ENCODE results near the gene ING3.

The ING3 gene

DNA sequence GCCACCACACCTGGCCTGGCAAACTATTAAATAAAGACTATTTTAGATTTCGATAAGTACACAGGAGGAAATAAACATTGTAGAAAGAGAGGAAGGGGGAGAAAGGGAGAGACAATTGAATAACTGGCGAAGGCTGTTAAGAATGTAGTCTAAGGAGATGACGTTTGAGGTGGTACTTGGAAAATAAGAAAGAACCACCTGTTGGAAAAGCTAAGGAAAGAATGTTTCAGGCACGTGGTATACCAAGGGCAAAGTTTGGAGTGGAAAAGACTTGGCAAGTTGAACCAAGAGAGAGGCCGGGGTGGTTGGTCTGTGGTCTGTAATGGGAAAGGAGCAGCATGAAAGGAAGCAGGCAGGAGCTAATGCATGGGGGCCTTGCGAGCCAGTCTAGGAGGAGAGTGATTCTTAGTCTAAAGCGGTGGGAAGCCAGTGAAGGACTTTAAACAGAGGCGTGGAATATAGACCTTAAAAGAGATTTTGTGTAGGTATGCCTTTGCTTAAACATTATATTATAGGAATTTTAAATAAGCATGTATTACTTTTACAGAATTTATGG is 9.4 kb downstream of the ING3 start:
- in situ Hi-C loops (cut with HindIII; ENCODE audit: low sequenced_read_pairs) = no loop called here
- no peak for DNase-seq (ENCODE audit: low read depth, low spot score)
- TF ChIP-seq, protein P1, sequence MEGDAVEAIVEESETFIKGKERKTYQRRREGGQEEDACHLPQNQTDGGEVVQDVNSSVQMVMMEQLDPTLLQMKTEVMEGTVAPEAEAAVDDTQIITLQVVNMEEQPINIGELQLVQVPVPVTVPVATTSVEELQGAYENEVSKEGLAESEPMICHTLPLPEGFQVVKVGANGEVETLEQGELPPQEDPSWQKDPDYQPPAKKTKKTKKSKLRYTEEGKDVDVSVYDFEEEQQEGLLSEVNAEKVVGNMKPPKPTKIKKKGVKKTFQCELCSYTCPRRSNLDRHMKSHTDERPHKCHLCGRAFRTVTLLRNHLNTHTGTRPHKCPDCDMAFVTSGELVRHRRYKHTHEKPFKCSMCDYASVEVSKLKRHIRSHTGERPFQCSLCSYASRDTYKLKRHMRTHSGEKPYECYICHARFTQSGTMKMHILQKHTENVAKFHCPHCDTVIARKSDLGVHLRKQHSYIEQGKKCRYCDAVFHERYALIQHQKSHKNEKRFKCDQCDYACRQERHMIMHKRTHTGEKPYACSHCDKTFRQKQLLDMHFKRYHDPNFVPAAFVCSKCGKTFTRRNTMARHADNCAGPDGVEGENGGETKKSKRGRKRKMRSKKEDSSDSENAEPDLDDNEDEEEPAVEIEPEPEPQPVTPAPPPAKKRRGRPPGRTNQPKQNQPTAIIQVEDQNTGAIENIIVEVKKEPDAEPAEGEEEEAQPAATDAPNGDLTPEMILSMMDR (IDR thresholded peaks at IDR 0.05; ENCODE audit: low read depth, low read length) = no peak
- H3K4me3 ChIP-seq (ENCODE audit: low read depth, low read length) = no peak overlapping the region

DNA sequence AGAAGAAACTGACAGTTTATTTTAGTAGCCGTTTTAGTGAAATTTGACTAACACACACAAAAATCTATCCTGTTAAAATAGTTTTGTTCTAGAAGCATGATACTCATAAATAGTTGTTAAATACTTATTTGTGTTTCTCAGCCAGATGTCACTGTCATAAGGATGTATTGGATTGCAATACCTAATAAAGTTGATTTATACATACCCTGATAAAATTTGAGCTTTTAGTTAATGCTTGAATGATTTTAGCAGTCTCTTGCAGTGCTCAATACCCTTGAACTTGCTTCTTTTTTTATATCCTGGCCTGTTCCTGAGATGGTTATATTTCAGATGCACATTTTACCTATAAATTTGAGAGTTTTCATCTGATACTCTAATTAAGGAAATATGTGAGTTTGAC is 10.1 kb downstream of the ING3 start:
- H3K4me3 ChIP-seq (ENCODE audit: low read depth, low read length) = no peak overlapping the region
- DNase-seq (ENCODE audit: low read depth, low spot score) = no peak
- in situ Hi-C loops (cut with HindIII; ENCODE audit: low sequenced_read_pairs) = no loop called here
- TF ChIP-seq, protein P1 (IDR thresholded peaks at IDR 0.05; ENCODE audit: low read depth, low read length) = no peak

DNA sequence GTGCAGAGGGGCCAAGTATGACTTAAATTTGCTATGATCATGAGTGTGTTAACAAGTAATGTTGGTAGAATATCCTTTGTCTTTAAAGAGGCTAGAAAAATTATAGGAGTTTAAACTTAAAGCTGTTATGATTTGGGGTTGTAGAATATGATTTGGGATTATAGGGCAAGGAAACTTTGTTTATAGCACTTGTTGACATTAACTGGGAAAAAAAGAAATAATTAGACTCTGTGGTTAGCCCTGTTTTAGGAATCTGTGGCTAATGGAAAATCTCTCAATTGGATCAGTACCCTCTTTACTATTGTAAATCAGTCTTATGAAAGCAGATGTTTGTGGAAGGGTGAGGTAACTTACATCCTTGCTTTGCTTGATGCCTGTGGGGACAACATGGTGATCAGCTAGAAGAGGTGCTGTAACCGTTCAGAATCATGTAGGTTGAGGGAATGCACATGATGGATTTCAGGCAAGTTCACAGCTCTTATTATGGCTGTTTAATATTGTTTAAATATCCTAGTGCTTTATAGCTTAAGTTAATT is 11.1 kb downstream of the ING3 start:
- TF ChIP-seq, protein P1 (IDR thresholded peaks at IDR 0.05; ENCODE audit: low read depth, low read length) = no peak
- in situ Hi-C loops (cut with HindIII; ENCODE audit: low sequenced_read_pairs) = no loop called here
- DNase-seq (ENCODE audit: low read depth, low spot score) = no peak
- no peak overlapping the region for H3K4me3 ChIP-seq (ENCODE audit: low read depth, low read length)

DNA sequence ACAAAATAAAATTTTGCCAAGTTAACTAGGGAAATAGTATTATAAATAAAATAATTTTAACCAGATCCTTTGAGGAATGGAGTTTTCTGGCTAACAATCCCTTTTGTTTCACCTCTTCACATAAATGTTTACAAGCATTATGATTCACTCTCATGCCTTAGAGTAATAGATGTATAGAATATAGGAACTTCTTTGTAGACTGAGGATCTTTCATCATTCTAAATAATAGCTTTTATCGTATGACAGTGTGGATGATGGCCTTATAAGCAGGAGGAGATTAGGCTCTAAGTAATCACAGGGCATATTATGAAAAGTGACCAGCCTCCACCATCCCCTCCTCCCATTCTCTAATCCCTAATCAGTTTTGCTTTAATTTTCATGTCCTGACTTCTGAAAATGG is 13.5 kb downstream of the ING3 start:
- no peak for DNase-seq (ENCODE audit: low read depth, low spot score)
- no peak overlapping the region for H3K4me3 ChIP-seq (ENCODE audit: low read depth, low read length)
- in situ Hi-C loops (cut with HindIII; ENCODE audit: low sequenced_read_pairs) = no loop called here
- TF ChIP-seq, protein P1 (IDR thresholded peaks at IDR 0.05; ENCODE audit: low read depth, low read length) = no peak

DNA sequence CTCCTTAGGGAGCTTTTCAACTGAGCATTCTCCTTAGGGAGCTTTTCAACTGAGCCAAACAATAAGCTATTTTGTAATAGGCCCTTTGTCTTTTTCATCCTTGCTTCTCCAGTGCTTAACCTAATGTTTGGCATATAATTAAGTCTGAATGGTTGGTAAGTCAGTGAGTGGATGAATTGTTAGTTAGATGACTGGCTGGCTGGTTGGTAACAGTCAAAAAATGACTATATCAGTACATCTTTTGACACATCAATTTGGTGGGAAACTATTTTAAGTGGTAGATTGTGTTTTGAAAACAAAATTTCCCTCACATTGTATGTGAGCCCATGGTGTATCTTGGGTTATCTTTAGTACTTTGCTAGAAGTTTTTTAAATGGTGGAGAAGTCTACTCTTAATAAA is 16.4 kb downstream of the ING3 start:
- no peak overlapping the region for H3K4me3 ChIP-seq (ENCODE audit: low read depth, low read length)
- no peak for DNase-seq (ENCODE audit: low read depth, low spot score)
- in situ Hi-C loops (cut with HindIII; ENCODE audit: low sequenced_read_pairs) = no loop called here
- TF ChIP-seq, protein P1 (IDR thresholded peaks at IDR 0.05; ENCODE audit: low read depth, low read length) = no peak

DNA sequence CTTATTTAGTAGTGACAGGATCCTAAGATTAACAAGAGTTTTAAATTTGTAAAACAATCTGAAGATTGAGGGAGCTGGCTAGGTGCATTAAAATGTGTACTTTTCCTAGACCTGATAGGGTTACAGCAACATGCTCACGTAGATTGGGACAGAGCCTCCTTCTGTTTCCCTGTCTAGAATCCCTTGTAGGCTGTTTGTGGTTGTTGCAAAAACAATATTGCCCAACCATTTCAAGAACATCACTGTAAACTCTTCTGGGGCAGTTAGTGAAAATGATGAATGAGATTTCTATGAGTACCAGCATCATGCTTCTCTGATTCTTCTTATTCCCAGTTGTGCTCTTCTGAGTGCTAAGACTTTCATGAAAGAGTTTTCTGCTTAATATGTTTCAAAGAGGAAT is 23.3 kb downstream of the ING3 start:
- no peak for DNase-seq (ENCODE audit: low read depth, low spot score)
- in situ Hi-C loops (cut with HindIII; ENCODE audit: low sequenced_read_pairs) = no loop called here
- TF ChIP-seq, protein P1 (IDR thresholded peaks at IDR 0.05; ENCODE audit: low read depth, low read length) = no peak
- H3K4me3 ChIP-seq (ENCODE audit: low read depth, low read length) = no peak overlapping the region

Data from astrocyte of the spinal cord (primary cell).